Esophagus squamous epithelium (tissue), 5 donors: Measurements from ENCODE around the gene FUT7. TPM values are rescaled to one million over a fixed set of nuclear protein-coding genes. Genes with fewer than 3 reads are reported as not detected.

ENCODE experiments used
- DNase-seq: peaks from one replicate; lab custom pipeline; 2025; lab: John Stamatoyannopoulos, UW
- H3K27ac ChIP-seq, 4 donors: fragments of 200-600 bp; sonication (generic); one replicate each; pipeline ENCODE4 v1.5.1; 2016 to 2019; ENCODE audit warnings: mild to moderate bottlenecking in 1 of 4
- H3K27me3 ChIP-seq, 4 donors: fragments of 200-600 bp; sonication (generic); 1 replicate in 3 of 4; 2 replicates in 1 of 4; pipeline versions ENCODE4 v1.5.1 to v1.6.0; 2017 to 2021; ENCODE audit warnings: antibody characterized with exemption in 1 of 4
- H3K36me3 ChIP-seq, 3 donors: fragments of 200-600 bp; sonication (generic); one replicate each; pipeline ENCODE4 v1.5.1; 2016 to 2019
- H3K4me1 ChIP-seq, 3 donors: fragments of 200-600 bp; sonication (generic); one replicate each; pipeline ENCODE4 v1.5.1; 2017 to 2019
- H3K4me3 ChIP-seq, 4 donors: fragments of 200-600 bp; sonication (generic); 1 replicate in 3 of 4; 2 replicates in 1 of 4; pipeline ENCODE4 v1.5.1; 2016 to 2019; ENCODE audit warnings: mild to moderate bottlenecking in 2 of 4, moderate library complexity in 1 of 4
- H3K9me3 ChIP-seq, 3 donors: fragments of 200-600 bp; sonication (generic); one replicate each; pipeline ENCODE4 v1.5.1; 2016 to 2019
- POLR2A ChIP-seq, 4 donors: fragments of 450-650 bp; IDR thresholded peaks; one replicate each; pipeline ENCODE4 v1.6.1; 2017; ENCODE audit warnings: antibody characterized with exemption in 4 of 4, mild to moderate bottlenecking in 4 of 4, moderate library complexity in 3 of 4
- WGBS, 2 donors: methylation state at CpG; one replicate each; pipeline ENCODE4 v1.1.5; 2018; 5-methylcytosine and 5-hydroxymethylcytosine counted together
- intact Hi-C: fragments of 100-400 bp; cut with DNase I; formaldehyde crosslinking; loops from one replicate; pipeline ENCODE4 v1.15.0; 2022
- total RNA-seq, 4 donors: library from RNA; depleted of rRNA; stranded (reverse); fragments of >200 nt; gene quantifications; one replicate each; pipeline ENCODE4 v1.1.0, GENCODE V29; 2016
- TF ChIP-seq, protein P1 (sequence below), 6 experiments: fragments of 450-650 bp in 4 of 6; fragments of 200-600 bp in 2 of 6; sonication (generic) in 2 of 6; IDR thresholded peaks; one replicate each; pipeline ENCODE4 v1.5.1; 2016 to 2019; ENCODE audit warnings: antibody characterized with exemption in 6 of 6, mild to moderate bottlenecking in 4 of 6, moderate library complexity in 4 of 6
- donor health status: DM: yes; HTN: yes; CAD: no.

FUT7 gene
- total RNA-seq, 4 donors from 2014 or later, result 0.13 to 0.38 (median 0.21) TPM; not detected in 1

DNA sequence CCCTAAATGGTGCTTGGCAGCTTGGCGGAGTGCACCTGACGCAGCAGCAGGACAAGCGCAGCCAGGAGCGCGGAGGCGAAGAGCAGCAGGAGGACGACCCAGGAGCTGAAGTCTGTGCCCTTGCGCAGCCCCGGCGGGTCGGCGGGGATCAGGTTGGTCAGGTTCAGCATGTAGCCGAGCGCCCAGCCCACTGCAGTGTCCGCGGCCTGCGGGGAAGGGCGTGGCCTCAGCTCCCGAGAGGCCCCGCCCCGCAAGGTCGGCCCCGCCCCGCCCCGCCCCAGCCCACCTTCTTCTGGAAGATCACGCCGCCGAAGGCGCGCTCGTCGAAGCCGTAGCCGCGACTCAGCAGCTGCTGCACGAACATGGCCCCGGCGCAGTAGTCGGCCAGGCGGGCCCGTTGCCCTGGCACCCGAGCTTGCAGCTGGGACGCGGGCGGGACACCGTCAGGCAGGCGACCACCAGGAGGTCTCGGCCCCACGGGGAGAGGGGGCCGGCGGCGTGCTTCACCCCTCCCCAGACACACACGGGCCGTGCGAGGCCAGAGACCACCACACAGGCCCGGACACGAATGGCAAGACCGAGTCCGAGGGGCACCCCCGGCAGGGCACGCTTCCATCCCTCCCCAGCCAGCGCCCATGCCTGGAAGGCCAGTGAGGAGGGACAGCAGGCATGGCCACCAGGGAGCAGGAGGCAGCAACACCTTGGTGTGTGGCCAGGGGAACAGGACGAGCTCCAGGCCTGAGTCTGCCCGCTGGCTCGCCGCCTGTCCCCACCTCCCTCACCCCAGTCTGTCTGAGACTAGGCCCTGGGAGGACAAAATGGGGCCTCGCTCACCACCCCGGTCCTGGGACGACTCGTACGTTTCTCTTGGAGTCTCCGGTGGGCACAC lies 17.0 kb upstream of the FUT7 start:
- 63 to 83% methylated on average over 6 to 19 of the region's 72 CpGs for WGBS, 2 donors
- peaks cover 31 to 63% (median 44%) of the 10 kb centered on the region in 3 donors for H3K4me1 ChIP-seq
- intact Hi-C loops, result loop anchor here (5.0 kb wide), 1 partner anchor 262 kb away; no protein-coding TSS in a partner anchor
- DNase-seq, result no peak
- no peaks in the 10 kb centered on the region for H3K9me3 ChIP-seq
- H3K4me3 ChIP-seq, result no peak overlapping the region
- TF ChIP-seq, protein P1, sequence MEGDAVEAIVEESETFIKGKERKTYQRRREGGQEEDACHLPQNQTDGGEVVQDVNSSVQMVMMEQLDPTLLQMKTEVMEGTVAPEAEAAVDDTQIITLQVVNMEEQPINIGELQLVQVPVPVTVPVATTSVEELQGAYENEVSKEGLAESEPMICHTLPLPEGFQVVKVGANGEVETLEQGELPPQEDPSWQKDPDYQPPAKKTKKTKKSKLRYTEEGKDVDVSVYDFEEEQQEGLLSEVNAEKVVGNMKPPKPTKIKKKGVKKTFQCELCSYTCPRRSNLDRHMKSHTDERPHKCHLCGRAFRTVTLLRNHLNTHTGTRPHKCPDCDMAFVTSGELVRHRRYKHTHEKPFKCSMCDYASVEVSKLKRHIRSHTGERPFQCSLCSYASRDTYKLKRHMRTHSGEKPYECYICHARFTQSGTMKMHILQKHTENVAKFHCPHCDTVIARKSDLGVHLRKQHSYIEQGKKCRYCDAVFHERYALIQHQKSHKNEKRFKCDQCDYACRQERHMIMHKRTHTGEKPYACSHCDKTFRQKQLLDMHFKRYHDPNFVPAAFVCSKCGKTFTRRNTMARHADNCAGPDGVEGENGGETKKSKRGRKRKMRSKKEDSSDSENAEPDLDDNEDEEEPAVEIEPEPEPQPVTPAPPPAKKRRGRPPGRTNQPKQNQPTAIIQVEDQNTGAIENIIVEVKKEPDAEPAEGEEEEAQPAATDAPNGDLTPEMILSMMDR (IDR thresholded peaks at IDR 0.05), result peak in 1 of 6 experiments; percentile 7
- no peak for TF ChIP-seq POLR2A (IDR thresholded peaks at IDR 0.05)
- H3K27me3 ChIP-seq, result peaks cover 0 to 99% (median 23%) of the 10 kb centered on the region in 4 donors
- no peaks in the 10 kb centered on the region for H3K36me3 ChIP-seq
- H3K27ac ChIP-seq, result no peak overlapping the region

DNA sequence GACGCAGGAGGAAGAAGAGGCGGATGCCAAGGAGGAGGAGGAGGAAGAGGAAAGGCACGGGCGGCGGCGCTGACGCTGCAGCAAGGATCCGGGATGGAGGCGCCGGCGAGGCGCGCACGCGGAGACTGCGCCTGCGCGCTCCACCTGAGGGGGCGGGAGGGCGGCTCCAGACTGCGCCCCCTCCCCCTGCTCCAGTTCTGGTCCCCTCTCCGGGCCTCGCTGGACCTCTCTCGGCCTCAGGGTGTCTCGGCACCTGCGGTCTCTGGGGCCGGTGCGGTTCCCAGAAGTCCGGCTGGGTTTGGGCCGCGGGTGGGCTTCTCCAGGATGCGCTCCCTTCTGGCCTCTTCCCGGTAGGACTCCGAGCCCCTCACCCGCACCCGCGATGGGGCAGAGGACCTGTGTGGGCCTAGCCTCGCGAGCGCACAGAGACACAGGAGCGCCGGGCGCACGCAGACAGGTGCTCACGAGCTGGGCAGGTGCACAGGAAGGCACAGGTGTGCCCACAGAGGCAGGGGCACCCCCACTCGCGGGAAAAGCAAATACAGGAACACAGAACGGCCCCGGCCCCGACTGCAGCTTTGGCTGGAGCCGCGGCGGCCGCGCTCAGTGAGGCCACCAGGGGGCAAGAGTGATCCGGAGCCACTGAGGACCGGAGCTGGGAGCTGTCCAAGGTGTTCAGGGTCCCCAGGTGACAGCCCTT lies 14.3 kb upstream of the FUT7 start, which contains the start of gene NPDC1:
Gene NPDC1 (minus strand): TSS at position 90 of the 700 bp plus-strand sequence. CDS start 188 bp downstream, outside the sequence.
- intact Hi-C loops, result loop anchor here (5.0 kb wide), 1 partner anchor 259 kb away; no protein-coding TSS in a partner anchor
- H3K27me3 ChIP-seq, result peaks cover 0 to 80% (median 21%) of the 10 kb centered on the region in 4 donors
- no peak for DNase-seq
- no peaks in the 10 kb centered on the region for H3K36me3 ChIP-seq
- no peaks in the 10 kb centered on the region for H3K9me3 ChIP-seq
- TF ChIP-seq, protein P1 (IDR thresholded peaks at IDR 0.05), result peak; percentile 57 to 91 (median 83)
- TF ChIP-seq POLR2A (IDR thresholded peaks at IDR 0.05), result peak in 2 of 4 donors; percentile 17 to 22
- peaks cover 24 to 58% (median 33%) of the 10 kb centered on the region in 3 donors for H3K4me1 ChIP-seq
- peak within 1 kb of the TSS; percentile 35 to 76 (median 54) for H3K4me3 ChIP-seq
- WGBS, 2 donors, result 0% methylated on average over 9 to 40 of the region's 57 CpGs
- peak within 1 kb of the TSS; percentile 52 to 86 (median 66) for H3K27ac ChIP-seq

DNA sequence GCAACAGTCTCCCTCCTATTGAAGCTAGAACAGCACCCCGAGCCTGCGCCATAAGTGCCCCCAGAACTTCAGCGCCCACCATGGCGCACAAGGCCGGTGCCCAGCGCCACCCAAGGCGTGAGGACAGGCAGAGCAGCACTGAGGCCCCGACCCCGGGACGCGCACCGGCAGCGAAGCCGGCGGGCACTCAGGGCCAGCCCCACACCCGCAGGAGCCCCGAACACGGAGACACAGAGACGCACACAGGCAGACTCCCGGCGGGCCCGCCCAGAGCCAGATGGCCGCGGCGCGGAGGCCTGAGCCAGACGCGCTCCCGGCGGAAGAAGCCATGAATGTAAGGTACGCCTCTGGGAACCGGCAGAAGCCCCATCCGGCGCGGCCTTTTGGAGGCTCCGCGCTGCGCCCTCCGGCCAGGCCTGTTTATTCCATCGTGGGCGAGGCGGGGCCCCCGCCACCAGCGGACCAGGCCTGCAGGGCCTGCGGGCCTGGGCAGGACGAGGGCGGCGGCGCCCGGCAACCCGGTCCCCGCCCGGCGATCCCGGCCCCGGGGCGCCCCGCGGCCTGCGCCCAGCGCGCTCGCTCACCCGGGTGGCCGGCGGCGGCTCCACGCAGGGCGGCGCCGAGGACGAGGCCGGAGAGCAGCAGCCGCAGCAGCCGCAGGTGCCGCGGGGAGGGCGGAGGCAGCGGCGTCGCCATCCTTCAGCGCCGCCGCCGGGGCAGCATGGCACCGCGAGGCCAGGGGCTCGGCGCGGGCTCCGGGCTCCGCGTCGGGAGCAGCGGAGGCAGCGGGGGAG lies 13.6 kb upstream of the FUT7 start:
- no peaks in the 10 kb centered on the region for H3K9me3 ChIP-seq
- peaks cover 0 to 4% (median 0%) of the 10 kb centered on the region in 3 donors for H3K36me3 ChIP-seq
- TF ChIP-seq, protein P1 (IDR thresholded peaks at IDR 0.05), result no peak
- TF ChIP-seq POLR2A (IDR thresholded peaks at IDR 0.05), result no peak
- WGBS, 2 donors, result 0 to 2% methylated on average over 3 to 23 of the region's 96 CpGs
- DNase-seq, result no peak
- H3K27ac ChIP-seq, result peak overlapping the region; percentile 44 to 86 (median 66)
- H3K27me3 ChIP-seq, result peaks cover 0 to 73% (median 21%) of the 10 kb centered on the region in 4 donors
- peak overlapping the region; percentile 35 to 76 (median 54) for H3K4me3 ChIP-seq
- peaks cover 24 to 62% (median 33%) of the 10 kb centered on the region in 3 donors for H3K4me1 ChIP-seq
- intact Hi-C loops, result loop anchor here (5.0 kb wide), 1 partner anchor 258 kb away; no protein-coding TSS in a partner anchor

DNA sequence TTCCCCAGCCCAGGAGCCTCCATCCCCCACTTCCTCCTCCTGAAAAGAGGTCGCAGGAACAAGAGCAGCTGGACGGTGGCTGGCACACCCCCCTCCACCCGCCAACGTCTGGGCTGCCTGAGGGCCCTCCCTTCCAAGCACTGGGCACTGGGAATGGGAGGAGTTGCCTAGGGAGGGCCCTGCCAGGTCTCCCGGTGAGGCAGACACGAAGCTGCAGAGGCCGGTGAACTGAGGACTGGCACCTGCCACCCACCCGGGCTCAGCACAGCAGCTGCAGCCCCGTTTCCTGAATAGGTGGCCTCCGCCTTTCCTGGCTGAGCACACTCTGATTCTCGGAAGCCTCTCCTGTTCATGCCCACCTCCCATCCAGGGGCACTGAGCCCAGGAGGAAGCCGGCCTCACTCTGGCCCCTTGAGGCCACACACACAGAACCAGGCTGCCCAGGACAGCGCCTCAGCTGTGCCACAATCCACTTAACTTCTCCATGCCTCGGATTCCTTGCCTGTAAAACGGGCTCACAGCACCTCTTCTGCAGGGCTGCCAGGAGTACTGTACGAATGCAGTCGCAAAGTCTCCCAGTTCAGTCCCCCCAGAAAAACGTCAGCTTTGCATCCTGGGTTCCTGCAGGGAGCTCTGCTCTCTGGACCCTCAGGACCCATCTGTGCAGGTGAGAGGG lies 12.8 kb upstream of the FUT7 start:
- Histone ChIP-seq H3K27me3 (peaks cover 0 to 64% (median 20%) of the 10 kb centered on the region in 4 donors), H3K9me3 (no peaks in the 10 kb centered on the region), H3K36me3 (peaks cover 0 to 12% (median 2%) of the 10 kb centered on the region in 3 donors), H3K4me3 (peak overlapping the region; percentile 35 to 76 (median 54)), H3K4me1 (peaks cover 24 to 64% (median 33%) of the 10 kb centered on the region in 3 donors), H3K27ac (peak overlapping the region; percentile 11 to 86 (median 71))
- WGBS, 2 donors, result 6 to 7% methylated on average over 6 to 7 of the region's 18 CpGs
- intact Hi-C loops, result loop anchor here (5.0 kb wide), 1 partner anchor 257 kb away; no protein-coding TSS in a partner anchor
- no peak for TF ChIP-seq POLR2A (IDR thresholded peaks at IDR 0.05)
- TF ChIP-seq, protein P1 (IDR thresholded peaks at IDR 0.05), result no peak
- no peak for DNase-seq
